Measurements from ENCODE around the gene PCDHB6. TPM values are rescaled to one million over a fixed set of nuclear protein-coding genes. Genes with fewer than 3 reads are reported as not detected.
A peak's percentile ranks its signal among the peaks of the same experiment; 100 is the strongest.
"Not testable (repeated sequence)": the region's sequence is repeated elsewhere in the genome, so short reads cannot be mapped to it uniquely, and the experiment has no call there.

Gene PCDHB6
- under 1 TPM; 0.21 to 0.68 (median 0.44) TPM for total RNA-seq
- under 1 TPM; 0.16 to 0.51 TPM for polyA plus RNA-seq
- long read RNA-seq, donor 1, partial matches to known transcripts = 0 of 1 reads
- long read RNA-seq, donor 1, other reads (novel, unspliced or antisense) = 0 of 1 reads
- long read RNA-seq, donor 2 = 0 reads
- long read RNA-seq, donor 3, partial matches to known transcripts = 0 of 1 reads
- long read RNA-seq, donor 3, other reads (novel, unspliced or antisense) = 0 of 1 reads

- no peak within 1 kb of the TSS for H3K27ac ChIP-seq
- WGBS, 2 donors = 11 to 13% methylated on average over 18 of the region's 18 CpGs
- peak in 5 of 9 donors; percentile 6 to 38 (median 28) for TF ChIP-seq CTCF (IDR thresholded peaks at IDR 0.05)
- H3K4me3 ChIP-seq = peak within 1 kb of the TSS in 6 of 10 donors; percentile 6 to 38 (median 24)
- no peaks in the 10 kb centered on the region for H3K4me1 ChIP-seq
- peaks cover 0 to 96% (median 24%) of the 10 kb centered on the region in 11 donors for H3K9me3 ChIP-seq
- DNase-seq (no peak), ATAC-seq (no peak)
- intact Hi-C loops (cut with DNase I) = no loop called here
- H3K36me3 ChIP-seq = no peaks in the 10 kb centered on the region
- H3K27me3 ChIP-seq = peaks cover 0 to 27% (median 19%) of the 10 kb centered on the region in 7 donors
Observed at GRCh38 chr5:141149812-141150211, at the start of gene PCDHB6. Gene PCDHB6 (plus strand): TSS chr5:141150057. CDS start chr5:141150258, 201 bp downstream.

DNA sequence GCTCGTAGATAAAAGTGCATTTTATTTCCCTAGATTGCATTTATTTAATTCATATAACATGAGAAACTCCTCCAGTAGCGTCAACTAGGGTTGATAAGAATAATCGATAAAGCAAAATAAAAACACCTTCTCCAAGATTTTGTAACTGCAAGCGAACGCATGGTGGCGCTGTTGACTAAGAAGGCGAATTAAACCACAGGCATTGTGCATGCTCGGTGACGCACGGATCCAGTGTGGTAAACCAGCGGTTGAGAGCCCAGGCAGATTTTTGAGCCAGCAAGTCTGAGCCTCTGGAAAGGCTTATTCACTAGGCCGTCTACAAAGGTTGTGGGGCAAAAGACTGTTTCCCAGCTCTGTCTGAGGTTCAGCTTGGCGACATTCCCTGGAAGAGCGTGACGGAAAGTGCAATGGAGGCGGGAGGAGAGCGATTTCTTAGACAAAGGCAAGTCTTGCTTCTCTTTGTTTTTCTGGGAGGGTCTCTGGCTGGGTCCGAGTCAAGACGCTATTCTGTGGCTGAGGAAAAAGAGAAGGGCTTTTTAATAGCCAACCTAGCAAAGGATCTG is 49.5 kb upstream of the PCDHB6 start, which contains the start of gene PCDHB3:
PCDHB3 (plus strand) TSS at position 231 of the 563 bp plus-strand sequence; CDS start at position 408, 177 bp downstream.
- H3K36me3 ChIP-seq = no peaks in the 10 kb centered on the region
- peaks cover 0 to 70% (median 20%) of the 10 kb centered on the region in 11 donors for H3K9me3 ChIP-seq
- ATAC-seq = peak in 6 of 8 donors; percentile 41 to 73 (median 63)
- H3K4me3 ChIP-seq = peak within 1 kb of the TSS in 9 of 10 donors; percentile 25 to 50 (median 35)
- TF ChIP-seq CTCF (IDR thresholded peaks at IDR 0.05) = peak in 8 of 9 donors; percentile 22 to 55 (median 47)
- intact Hi-C loops (cut with DNase I) = loop anchor here in 1 of 10 donors (5.0 kb wide), 1 partner anchor 462 kb away; no protein-coding TSS in a partner anchor
- no peaks in the 10 kb centered on the region for H3K4me1 ChIP-seq
- WGBS, 2 donors = 17% methylated on average over 19 of the region's 19 CpGs
- peaks cover 0 to 73% (median 25%) of the 10 kb centered on the region in 7 donors for H3K27me3 ChIP-seq
- DNase-seq = peak in 1 of 2 donors; percentile 40
- H3K27ac ChIP-seq = peak within 1 kb of the TSS in 3 of 10 donors; percentile 3 to 51 (median 43)

- no peak for TF ChIP-seq CTCF (IDR thresholded peaks at IDR 0.05)
- Histone ChIP-seq H3K27ac (peak overlapping the region in 1 of 10 donors; percentile 43), H3K4me3 (peak overlapping the region in 9 of 10 donors; percentile 25 to 50 (median 35)), H3K36me3 (no peaks in the 10 kb centered on the region), H3K27me3 (peaks cover 0 to 65% (median 20%) of the 10 kb centered on the region in 7 donors), H3K9me3 (peaks cover 0 to 69% (median 16%) of the 10 kb centered on the region in 11 donors), H3K4me1 (no peaks in the 10 kb centered on the region)
- no peak for DNase-seq
- ATAC-seq = peak in 5 of 8 donors; percentile 25 to 61 (median 55)
- intact Hi-C loops (cut with DNase I) = loop anchor here in 1 of 10 donors (5.0 kb wide), 1 partner anchor 461 kb away; no protein-coding TSS in a partner anchor
- WGBS, 2 donors = 25 to 37% methylated on average over 20 of the region's 20 CpGs
Observed at GRCh38 chr5:141101059-141101458, 48.8 kb upstream of the PCDHB6 start.

DNA sequence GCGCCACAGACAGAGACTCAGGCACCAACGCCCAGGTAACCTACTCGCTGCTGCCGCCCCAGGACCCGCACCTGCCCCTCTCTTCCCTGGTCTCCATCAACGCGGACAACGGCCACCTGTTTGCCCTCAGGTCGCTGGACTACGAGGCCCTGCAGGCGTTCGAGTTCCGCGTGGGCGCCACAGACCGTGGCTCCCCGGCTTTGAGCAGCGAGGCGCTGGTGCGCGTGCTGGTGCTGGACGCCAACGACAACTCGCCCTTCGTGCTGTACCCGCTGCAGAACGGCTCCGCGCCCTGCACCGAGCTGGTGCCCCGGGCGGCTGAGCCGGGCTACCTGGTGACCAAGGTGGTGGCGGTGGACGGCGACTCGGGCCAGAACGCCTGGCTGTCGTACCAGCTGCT is 47.8 kb upstream of the PCDHB6 start:
- peaks cover 0 to 69% (median 16%) of the 10 kb centered on the region in 11 donors for H3K9me3 ChIP-seq
- ATAC-seq = not testable (repeated sequence)

GRCh38 chr5:141102471-141102870 is 47.4 kb upstream of the PCDHB6 start:
- not testable (repeated sequence) for H3K4me3 ChIP-seq, H3K27ac ChIP-seq, ATAC-seq, H3K36me3 ChIP-seq, DNase-seq, H3K4me1 ChIP-seq
- H3K9me3 ChIP-seq = peaks cover 0 to 73% (median 16%) of the 10 kb centered on the region in 11 donors
- intact Hi-C loops (cut with DNase I) = loop anchor here in 1 of 10 donors (5.0 kb wide), 1 partner anchor 460 kb away; no protein-coding TSS in a partner anchor
- 33 to 39% methylated on average over 24 to 25 of the region's 38 CpGs for WGBS, 2 donors
- peaks cover 0 to 58% (median 16%) of the 10 kb centered on the region in 7 donors for H3K27me3 ChIP-seq

More for the DNA sequence above, 47.8 kb upstream of the PCDHB6 start:
- not testable (repeated sequence) for H3K4me1 ChIP-seq, DNase-seq, H3K4me3 ChIP-seq, H3K36me3 ChIP-seq, H3K27ac ChIP-seq
- 39% methylated on average over 29 to 38 of the region's 39 CpGs for WGBS, 2 donors
- H3K27me3 ChIP-seq = peaks cover 0 to 62% (median 20%) of the 10 kb centered on the region in 7 donors
- intact Hi-C loops (cut with DNase I) = loop anchor here in 1 of 10 donors (5.0 kb wide), 1 partner anchor 460 kb away; no protein-coding TSS in a partner anchor
